ENCODE measurements around the gene CDH23.

- TF ChIP-seq CTCF (IDR thresholded peaks at IDR 0.05 in 2 of 3, conservative IDR thresholded peaks at IDR 0.05 in 1 of 3; ENCODE audit: control insufficient read depth in 2 of 3, extremely low read depth in 1 of 3, insufficient read depth in 1 of 3, low read depth in 3 of 3, low read length in 3 of 3) (peak; percentile 15 to 56 (median 17); a peak in 4 of 6 replicates), JUND (IDR thresholded peaks at IDR 0.05; ENCODE audit: low read depth, low read length) (no peak), SREBF1 (IDR thresholded peaks at IDR 0.05; ENCODE audit: low read length) (no peak), NBN (IDR thresholded peaks at IDR 0.05) (no peak), YBX1 (IDR thresholded peaks at IDR 0.05) (no peak), CHD1 (IDR thresholded peaks at IDR 0.05; ENCODE audit: low read depth, low read length) (no peak)
Measured at GRCh38 chr10:71396084-71396710, 523 bp upstream of the CDH23 start.

Data from GM12878 (cell line).